ENCODE results near the gene LHFPL5. TPM values are rescaled to one million over a fixed set of nuclear protein-coding genes. Genes with fewer than 3 reads are reported as not detected.

Gene LHFPL5
- total RNA-seq, 2 experiments from 2014 or later = not detected

DNA sequence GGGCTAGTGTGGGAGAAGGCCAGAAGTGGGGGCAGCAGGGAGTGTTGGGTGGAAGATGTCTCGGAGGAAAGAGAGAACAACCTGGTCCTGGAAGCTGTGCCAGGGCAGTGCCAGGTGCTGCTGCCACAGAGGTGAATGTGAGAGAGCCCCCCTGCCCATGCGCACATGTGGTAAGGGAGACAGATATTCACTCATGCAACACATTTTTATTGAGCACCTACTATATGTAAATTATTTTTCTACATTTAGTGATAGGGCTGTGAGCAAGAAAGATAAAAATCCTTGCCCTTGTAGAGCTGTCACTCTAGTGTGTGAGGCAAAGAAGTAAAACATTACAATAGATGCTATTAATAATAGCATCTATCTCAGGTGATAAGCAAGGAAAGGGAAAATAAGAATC lies 23.9 kb upstream of the LHFPL5 start:
- Mint-ChIP-seq H3K36me3 (no peaks in the 10 kb centered on the region), H3K4me1 (peaks cover 3% of the 10 kb centered on the region), H3K4me3 (no peak overlapping the region), H3K27me3 (peaks cover 36% of the 10 kb centered on the region), H3K27ac (no peak overlapping the region), H3K9me3 (ENCODE audit: low read depth) (no peaks in the 10 kb centered on the region)
- DNase-seq = no peak
- ATAC-seq = no peak
- CTCF ChIA-PET = no interaction called here

DNA sequence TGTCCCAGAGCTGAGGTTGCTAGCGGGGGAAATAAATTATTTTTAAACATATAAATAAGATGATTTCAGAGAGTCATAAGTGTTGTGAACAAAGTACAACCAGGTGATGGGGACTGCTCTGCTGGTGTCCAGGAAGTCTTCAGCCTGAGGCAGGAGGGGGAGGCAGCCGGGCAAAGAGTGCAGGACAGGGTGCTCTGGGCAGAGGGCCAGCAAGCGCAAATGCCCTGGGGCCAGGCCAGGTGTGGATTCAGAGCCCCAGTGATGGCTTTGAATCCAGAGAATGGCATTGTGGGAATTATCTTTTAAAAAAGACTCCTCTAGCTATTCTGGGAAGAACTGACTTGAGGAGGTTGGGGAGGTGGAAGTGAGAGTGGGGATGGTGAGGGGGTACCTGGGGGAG lies 22.7 kb upstream of the LHFPL5 start:
- H3K27me3 Mint-ChIP-seq = peaks cover 40% of the 10 kb centered on the region
- DNase-seq = no peak
- H3K4me1 Mint-ChIP-seq = no peaks in the 10 kb centered on the region
- no peak overlapping the region for H3K27ac Mint-ChIP-seq
- no peak overlapping the region for H3K4me3 Mint-ChIP-seq
- no peaks in the 10 kb centered on the region for H3K9me3 Mint-ChIP-seq (ENCODE audit: low read depth)
- no peak for ATAC-seq
- CTCF ChIA-PET = no interaction called here
- no peaks in the 10 kb centered on the region for H3K36me3 Mint-ChIP-seq

DNA sequence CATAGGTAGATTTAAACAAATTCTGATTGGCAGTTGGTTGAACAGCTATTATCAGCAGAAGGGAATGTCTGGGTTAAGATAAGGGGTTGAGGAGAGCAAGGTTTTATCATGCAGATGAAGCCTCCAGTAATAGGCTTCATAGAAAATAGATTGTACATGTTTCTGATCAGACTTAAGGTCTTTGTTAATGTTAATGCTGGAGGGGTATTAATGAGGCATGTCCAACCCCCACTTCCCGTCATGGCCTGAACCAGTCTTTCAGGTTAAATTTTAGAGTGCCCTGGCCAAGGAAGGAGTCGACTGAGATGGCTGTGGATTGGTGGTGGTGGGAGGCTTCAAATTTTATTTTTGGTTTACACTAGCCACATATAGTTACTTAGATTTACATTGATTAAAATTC lies 21.0 kb upstream of the LHFPL5 start:
- Mint-ChIP-seq H3K27me3 (peaks cover 52% of the 10 kb centered on the region), H3K27ac (no peak overlapping the region), H3K9me3 (ENCODE audit: low read depth) (no peaks in the 10 kb centered on the region), H3K4me1 (no peaks in the 10 kb centered on the region), H3K36me3 (no peaks in the 10 kb centered on the region), H3K4me3 (no peak overlapping the region)
- ATAC-seq (no peak), DNase-seq (no peak)
- CTCF ChIA-PET = interaction anchor here (1.4 kb wide), 1 partner anchor 61 kb away, joined by 3 read pairs; no protein-coding TSS in a partner anchor

DNA sequence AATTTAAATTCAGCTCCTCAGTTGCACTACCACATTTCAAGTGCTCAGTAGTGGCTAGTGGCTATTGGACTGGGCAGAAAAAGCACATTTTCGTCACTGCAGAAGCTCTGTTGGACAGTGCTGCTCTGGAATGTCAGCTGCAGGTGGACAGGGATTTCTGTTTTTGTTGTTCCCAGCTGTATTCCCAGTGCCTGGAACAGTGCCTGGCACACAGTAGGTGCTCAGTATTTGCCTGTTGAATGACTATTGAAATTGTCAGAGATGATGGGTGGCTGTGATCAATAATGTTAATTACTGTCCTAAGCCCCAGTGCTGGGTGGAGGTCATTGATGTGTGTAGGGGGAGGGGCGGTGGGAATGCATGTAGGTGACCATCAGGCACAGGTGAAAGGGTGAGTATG lies 18.9 kb upstream of the LHFPL5 start:
- DNase-seq = no peak
- Mint-ChIP-seq H3K36me3 (no peaks in the 10 kb centered on the region), H3K27me3 (peaks cover 56% of the 10 kb centered on the region), H3K4me1 (no peaks in the 10 kb centered on the region), H3K9me3 (ENCODE audit: low read depth) (no peaks in the 10 kb centered on the region), H3K27ac (no peak overlapping the region), H3K4me3 (no peak overlapping the region)
- CTCF ChIA-PET = no interaction called here
- ATAC-seq = no peak

DNA sequence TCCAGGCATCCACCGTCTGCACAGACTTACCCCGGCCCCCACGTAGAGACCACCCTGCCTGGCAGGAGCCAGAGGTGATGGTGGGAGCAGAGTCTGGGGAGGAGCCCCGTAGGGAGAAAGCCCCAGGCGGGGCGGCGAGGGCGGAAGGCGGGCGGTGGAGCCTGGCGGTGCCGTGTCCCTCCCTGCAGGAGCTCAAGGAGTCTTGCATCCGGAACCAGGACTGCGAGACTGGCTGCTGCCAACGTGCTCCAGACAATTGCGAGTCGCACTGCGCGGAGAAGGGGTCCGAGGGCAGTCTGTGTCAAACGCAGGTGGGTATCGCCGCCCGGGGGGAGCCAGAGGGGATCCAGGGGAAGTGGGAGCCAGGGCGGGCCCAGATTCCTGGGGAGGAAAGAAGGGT lies 18.3 kb upstream of the LHFPL5 start:
- Mint-ChIP-seq H3K9me3 (ENCODE audit: low read depth) (no peaks in the 10 kb centered on the region), H3K27me3 (peaks cover 54% of the 10 kb centered on the region), H3K4me3 (no peak overlapping the region), H3K27ac (no peak overlapping the region), H3K4me1 (no peaks in the 10 kb centered on the region), H3K36me3 (no peaks in the 10 kb centered on the region)
- DNase-seq (no peak), ATAC-seq (no peak)
- CTCF ChIA-PET = no interaction called here

DNA sequence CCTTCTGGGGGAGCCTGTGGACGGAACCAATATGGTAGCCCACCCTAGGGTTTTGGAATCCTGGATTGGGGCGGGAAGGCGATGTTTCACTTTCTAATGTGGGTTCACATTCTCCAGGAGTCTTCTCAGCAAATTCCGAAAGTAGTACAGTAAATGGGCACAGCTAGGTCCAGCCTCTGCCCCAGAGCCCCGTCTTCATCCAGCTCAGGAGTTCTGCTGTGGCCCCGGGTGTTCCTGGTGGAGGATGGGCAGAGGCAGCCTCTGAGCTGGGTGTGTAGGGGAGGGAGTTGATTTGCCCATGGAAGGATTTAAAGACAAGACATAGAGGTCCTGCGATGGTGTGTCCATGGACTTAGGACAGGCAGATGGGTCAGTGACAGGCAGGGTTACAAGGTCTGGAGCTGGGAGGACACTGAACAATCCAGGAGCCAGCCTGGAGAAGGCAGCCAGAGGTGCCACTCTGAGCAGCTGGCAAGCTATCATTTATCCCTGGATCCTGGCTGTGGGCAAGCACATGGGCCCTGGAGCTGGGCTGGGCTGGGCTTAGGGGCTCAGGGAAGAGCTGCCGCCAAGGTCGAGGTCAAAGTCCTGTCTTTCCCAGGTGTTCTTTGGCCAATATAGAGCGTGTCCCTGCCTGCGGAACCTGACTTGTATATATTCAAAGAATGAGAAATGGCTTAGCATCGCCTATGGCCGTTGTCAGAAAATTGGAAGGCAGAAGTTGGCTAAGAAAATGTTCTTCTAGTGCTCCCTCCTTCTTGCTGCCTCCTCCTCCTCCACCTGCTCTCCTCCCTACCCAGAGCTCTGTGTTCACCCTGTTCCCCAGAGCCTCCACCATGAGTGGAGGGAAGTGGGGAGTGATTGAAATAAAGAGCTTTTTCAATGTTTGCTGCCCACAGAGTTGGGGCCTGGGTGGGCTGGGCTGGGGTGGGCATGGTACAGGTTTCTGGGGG lies 17.6 kb upstream of the LHFPL5 start:
- H3K4me3 Mint-ChIP-seq = no peak overlapping the region
- no peaks in the 10 kb centered on the region for H3K36me3 Mint-ChIP-seq
- CTCF ChIA-PET = interaction anchor here (1.3 kb wide), 1 partner anchor 14 kb away, joined by 4 read pairs; no protein-coding TSS in a partner anchor
- H3K4me1 Mint-ChIP-seq = no peaks in the 10 kb centered on the region
- ATAC-seq (no peak), DNase-seq (no peak)
- no peak overlapping the region for H3K27ac Mint-ChIP-seq
- H3K27me3 Mint-ChIP-seq = peaks cover 54% of the 10 kb centered on the region
- no peaks in the 10 kb centered on the region for H3K9me3 Mint-ChIP-seq (ENCODE audit: low read depth)

DNA sequence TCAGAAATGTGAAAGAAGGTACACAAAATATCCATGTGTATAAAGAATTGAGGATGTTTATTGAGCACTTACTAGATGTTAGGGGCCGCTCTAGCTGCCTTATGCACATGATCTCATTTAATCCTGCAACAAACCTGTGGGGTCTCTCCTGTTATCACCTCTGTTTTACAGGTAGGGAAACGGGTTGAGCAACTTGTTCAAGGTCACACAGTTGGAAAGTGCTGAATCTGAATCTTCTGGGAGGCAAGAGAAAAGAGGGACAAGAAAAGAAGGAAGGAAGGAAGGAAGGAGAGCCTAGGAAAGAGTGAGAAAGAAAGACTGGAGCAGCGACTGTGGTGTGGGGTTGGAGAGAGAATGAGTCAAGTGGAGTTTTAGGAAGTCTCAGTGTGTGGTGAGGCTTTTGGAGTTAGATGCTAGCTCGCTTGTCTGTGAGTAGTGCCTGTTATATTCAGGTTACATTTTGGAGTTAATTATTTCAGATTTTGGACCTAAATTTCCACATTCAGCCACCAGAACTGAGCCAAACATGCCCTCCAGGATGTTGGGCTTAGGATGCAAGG lies 16.6 kb upstream of the LHFPL5 start:
- ATAC-seq (no peak), DNase-seq (no peak)
- Mint-ChIP-seq H3K4me3 (no peak overlapping the region), H3K36me3 (no peaks in the 10 kb centered on the region), H3K9me3 (ENCODE audit: low read depth) (no peaks in the 10 kb centered on the region), H3K27me3 (peaks cover 58% of the 10 kb centered on the region), H3K27ac (no peak overlapping the region), H3K4me1 (no peaks in the 10 kb centered on the region)
- CTCF ChIA-PET = interaction anchor here (1.3 kb wide), 1 partner anchor 13 kb away, joined by 4 read pairs; no protein-coding TSS in a partner anchor

DNA sequence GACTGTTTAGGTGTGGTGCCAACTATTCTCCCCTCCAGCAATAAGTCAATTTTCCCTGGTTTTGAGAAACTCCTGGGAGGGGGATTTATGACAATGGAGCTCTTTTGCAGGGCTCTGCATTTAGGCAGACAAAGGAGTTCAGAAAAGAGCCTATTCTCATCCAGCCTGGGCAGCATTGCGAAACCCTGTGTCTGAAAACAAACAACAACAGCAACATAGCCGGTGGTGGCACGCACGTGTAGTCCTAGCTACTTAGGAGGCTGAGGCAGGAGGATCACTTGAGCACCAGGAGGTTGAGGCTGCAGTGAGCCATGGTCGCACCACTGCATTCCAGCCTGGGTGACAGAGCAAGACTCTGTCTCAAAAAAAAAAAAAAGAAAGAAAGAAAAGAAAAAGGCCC lies 14.5 kb upstream of the LHFPL5 start:
- H3K4me1 Mint-ChIP-seq = no peaks in the 10 kb centered on the region
- H3K27me3 Mint-ChIP-seq = peaks cover 44% of the 10 kb centered on the region
- ATAC-seq (no peak), DNase-seq (no peak)
- CTCF ChIA-PET = no interaction called here
- no peaks in the 10 kb centered on the region for H3K36me3 Mint-ChIP-seq
- H3K27ac Mint-ChIP-seq = no peak overlapping the region
- H3K9me3 Mint-ChIP-seq (ENCODE audit: low read depth) = no peaks in the 10 kb centered on the region
- H3K4me3 Mint-ChIP-seq = no peak overlapping the region

DNA sequence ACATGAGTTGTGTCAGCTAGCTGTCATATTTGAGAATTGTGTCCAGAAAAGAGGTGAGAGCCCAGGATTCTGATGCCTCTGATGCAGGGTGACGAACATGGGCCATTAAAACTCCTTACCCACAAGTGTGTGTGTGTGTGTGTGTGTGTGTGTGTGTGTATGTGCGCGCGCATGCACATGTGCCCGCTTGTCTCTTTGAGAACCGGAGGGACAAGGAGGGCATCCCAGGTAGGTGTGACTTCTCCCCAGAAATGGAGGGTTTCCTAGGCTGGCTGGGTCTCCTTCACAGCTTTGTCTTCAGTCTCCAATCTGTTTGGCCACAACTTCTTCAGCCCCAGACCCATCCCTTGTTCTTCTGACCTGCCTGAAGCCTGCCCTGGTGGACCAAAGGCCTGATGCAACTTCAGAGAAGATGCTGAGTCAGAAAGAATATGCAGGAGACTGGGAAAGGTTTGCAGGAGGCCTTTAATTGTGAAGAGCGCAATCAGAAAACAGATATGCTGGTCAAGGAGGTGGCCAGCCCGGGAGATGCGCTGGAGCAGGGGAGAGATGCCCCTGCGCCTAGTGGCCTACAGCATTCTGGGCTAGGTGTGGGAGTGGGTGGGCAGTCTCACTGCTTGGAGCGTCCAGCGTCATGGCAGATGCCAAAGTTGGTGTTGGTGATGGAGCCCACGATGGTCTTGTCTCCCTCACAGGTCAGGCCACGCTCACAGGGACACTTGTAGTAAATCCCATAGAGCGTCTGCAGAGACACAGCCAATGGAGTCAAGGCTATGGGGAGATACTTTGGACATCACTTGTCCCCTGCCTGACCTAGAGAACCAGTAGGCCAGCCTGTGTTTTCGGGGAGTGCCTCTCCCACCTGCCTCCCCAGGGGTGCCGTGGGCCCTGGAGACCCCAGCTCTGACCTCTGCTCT lies 10.4 kb upstream of the LHFPL5 start:
- H3K4me3 Mint-ChIP-seq = no peak overlapping the region
- H3K27me3 Mint-ChIP-seq = peaks cover 11% of the 10 kb centered on the region
- DNase-seq (no peak), ATAC-seq (no peak)
- H3K27ac Mint-ChIP-seq = no peak overlapping the region
- no peaks in the 10 kb centered on the region for H3K36me3 Mint-ChIP-seq
- H3K4me1 Mint-ChIP-seq = no peaks in the 10 kb centered on the region
- CTCF ChIA-PET = interaction anchor here (0.5 to 1.1 kb wide), 3 partner anchors 40 to 697 kb away, joined by 3 to 4 read pairs (median 3); no protein-coding TSS in a partner anchor
- H3K9me3 Mint-ChIP-seq (ENCODE audit: low read depth) = no peaks in the 10 kb centered on the region

DNA sequence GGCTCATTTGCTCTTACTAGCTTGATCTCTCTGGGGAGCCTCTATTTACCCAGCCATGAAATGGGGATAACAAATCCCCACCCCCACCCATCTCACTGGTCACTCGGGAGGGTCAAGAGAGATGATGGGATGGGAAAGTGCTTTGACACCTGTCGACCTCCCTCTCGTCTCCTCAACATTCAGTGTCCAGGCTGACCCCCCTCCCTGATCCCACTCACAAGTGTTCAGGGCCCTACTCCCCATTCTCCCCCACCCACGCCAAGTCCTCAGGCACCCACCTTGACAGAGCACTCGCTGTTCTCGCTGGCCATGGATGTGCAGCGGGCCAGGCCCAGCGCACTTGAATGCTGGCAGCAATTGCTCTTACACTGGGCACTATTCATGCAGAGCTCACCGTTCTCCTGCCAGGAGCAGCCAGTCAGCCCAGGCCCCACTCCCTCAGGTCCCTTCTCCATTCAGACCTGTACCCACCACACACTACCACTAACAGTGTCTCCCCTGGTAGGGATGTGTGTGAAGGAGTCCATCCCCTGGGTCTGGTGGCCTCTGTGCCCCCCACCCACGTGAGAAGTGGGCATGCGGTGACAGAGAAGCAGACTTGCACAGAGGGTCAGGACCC lies 9.6 kb upstream of the LHFPL5 start:
- H3K27ac Mint-ChIP-seq = no peak overlapping the region
- ATAC-seq (no peak), DNase-seq (no peak)
- H3K27me3 Mint-ChIP-seq = peaks cover 7% of the 10 kb centered on the region
- CTCF ChIA-PET = no interaction called here
- no peaks in the 10 kb centered on the region for H3K36me3 Mint-ChIP-seq
- H3K4me1 Mint-ChIP-seq = no peaks in the 10 kb centered on the region
- no peaks in the 10 kb centered on the region for H3K9me3 Mint-ChIP-seq (ENCODE audit: low read depth)
- no peak overlapping the region for H3K4me3 Mint-ChIP-seq

DNA sequence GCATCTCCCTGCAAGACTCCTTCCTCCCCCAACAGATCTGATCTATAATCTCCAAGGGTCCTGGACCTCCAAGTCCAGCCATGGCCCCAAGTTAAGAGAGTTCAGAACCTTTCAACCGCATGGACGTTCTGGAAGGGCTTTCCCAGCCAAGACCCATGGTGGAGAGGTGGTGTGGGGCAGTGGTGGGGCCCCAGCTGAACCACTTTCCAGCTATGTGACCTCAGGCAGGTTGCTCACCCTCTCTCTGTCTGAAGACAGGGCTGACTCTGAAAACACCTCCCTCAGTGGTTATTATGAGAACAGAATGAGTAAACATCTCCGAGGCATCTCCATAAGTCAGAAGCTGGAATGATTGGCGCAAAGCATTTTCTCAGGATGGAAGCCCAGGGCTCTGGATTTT lies 8.9 kb upstream of the LHFPL5 start:
- Mint-ChIP-seq H3K27ac (no peak overlapping the region), H3K4me3 (no peak overlapping the region), H3K36me3 (no peaks in the 10 kb centered on the region), H3K4me1 (no peaks in the 10 kb centered on the region), H3K9me3 (ENCODE audit: low read depth) (no peaks in the 10 kb centered on the region), H3K27me3 (peaks cover 5% of the 10 kb centered on the region)
- no peak for DNase-seq
- no peak for ATAC-seq
- CTCF ChIA-PET = no interaction called here

DNA sequence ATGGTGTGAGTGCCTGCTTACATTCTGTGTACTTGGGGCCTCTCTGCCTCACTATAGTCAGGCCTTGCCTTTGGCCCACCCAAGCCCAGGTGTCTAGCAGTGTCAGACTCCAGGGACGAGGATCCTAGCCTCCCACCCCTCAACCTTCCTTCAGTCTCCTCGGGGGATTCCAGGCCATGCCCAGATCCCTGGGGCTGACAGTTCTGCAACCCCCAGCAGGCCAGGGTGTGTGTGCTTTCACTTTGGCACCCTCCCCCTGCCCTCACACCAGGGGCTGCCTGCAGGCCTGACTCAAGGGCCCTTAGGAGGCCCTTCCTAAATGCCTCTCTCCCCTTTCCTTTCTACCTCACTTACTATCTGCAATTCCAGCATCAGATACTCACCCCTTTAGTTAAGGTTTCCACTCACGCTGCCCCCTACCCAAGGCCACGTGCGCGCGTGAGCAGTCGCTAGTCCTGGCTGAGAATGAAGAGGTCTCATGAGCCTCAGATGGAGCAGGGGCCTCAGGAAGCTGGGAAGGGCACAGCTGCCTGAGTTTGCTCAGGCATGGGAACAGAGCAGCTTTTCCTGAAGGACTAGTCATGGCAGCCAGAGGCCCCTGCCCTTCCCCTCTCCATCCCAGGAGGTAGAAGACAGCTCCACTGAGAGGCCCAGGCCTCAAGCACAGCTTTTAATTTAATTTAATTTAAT lies 7.2 kb upstream of the LHFPL5 start:
- no peak for DNase-seq
- Mint-ChIP-seq H3K4me3 (no peak overlapping the region), H3K9me3 (ENCODE audit: low read depth) (no peaks in the 10 kb centered on the region), H3K27ac (no peak overlapping the region), H3K36me3 (no peaks in the 10 kb centered on the region), H3K27me3 (peaks cover 1% of the 10 kb centered on the region), H3K4me1 (no peaks in the 10 kb centered on the region)
- CTCF ChIA-PET = interaction anchor here (1.4 kb wide), 1 partner anchor 246 kb away, joined by 3 read pairs; no protein-coding TSS in a partner anchor
- ATAC-seq = no peak
